Neuron (in vitro differentiated cells): Measurements from ENCODE around the gene LDLRAD4.

Experiments
- H2AFZ ChIP-seq: one replicate; pipeline ENCODE4 v1.6.1; 2013; ENCODE audit warnings: low read depth, mild to moderate bottlenecking, inconsistent platforms, low read length, moderate library complexity
- H3K27me3 ChIP-seq: one replicate; pipeline ENCODE4 v1.6.1; 2013; ENCODE audit warnings: low read length; ENCODE audit not compliant: insufficient read depth
- H3K36me3 ChIP-seq: one replicate; pipeline ENCODE4 v1.6.1; 2013; ENCODE audit warnings: low read length; ENCODE audit not compliant: insufficient read depth
- H3K4me1 ChIP-seq: one replicate; pipeline ENCODE4 v1.6.1; 2013; ENCODE audit warnings: low read length; ENCODE audit not compliant: insufficient read depth
- H3K4me3 ChIP-seq: 2 replicates; pipeline ENCODE4 v1.5.1; 2013; ENCODE audit warnings: mild to moderate bottlenecking, low read length, moderate library complexity
- H3K9me3 ChIP-seq: one replicate; pipeline ENCODE4 v1.6.1; 2013; ENCODE audit warnings: low read length

The LDLRAD4 gene

DNA sequence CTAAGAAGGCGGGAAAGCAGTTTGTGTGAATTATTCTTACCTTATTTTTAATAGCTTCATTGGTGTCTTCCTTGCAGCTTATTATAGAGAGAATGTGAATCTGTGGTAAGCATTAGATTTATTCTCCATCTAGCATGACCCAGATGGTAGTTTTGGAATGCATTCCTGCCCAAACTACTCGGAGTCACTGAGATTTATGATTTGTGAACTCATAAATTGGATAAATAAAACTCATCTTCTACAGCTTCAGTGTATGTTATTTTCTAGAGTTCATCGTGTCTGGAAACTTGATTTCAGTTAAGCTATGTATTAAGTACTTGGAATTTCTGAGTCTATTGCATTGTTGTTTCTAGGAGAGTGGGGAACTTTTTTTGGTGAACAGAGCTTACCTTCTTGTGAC, 337.3 kb downstream of the LDLRAD4 start:
- H3K27me3 ChIP-seq = peaks cover 7% of the 10 kb centered on the region
- no peak overlapping the region for H3K4me3 ChIP-seq
- no peak overlapping the region for H2AFZ ChIP-seq
- no peaks in the 10 kb centered on the region for H3K9me3 ChIP-seq
- no peaks in the 10 kb centered on the region for H3K4me1 ChIP-seq
- H3K36me3 ChIP-seq = no peaks in the 10 kb centered on the region

DNA sequence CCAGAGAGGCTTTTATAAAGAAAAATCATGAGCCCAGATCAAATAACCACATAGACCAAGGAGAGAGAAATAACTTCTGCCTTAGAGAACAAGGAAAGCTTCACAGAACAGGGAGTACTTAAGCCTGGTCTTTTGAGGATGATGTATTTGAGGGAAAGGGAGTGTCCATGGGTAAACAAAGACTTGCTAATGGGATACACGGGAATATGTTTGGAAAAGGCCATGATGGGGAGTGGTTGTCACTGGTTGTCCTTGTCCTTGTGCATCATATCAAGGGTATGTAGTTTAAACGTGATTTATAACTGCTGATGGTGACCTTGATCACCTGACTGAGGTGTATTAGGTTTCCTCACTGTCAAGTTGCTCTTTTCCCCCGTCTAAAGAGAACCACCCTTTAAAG, 337.9 kb downstream of the LDLRAD4 start:
- no peaks in the 10 kb centered on the region for H3K4me1 ChIP-seq

DNA sequence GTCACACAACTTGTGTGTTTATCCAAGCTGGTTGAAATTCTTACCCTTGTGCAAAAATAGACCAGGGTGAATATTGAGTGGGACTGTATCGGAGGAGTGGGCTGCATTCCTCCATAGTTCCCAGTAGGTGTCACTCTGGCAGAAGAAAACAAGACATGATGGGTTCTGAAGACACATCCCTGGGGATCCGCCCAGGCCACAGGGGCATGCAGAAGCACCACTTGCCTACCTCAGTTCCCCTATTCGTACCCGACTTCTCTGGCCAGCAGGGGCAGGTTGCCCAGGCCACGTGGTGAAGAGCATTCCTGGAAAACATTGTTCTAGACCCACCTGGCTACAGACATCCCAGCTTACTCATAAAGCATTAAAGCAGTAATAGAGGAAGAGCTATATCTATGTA, 339.6 kb downstream of the LDLRAD4 start:
- Histone ChIP-seq H3K4me3 (no peak overlapping the region), H3K27me3 (no peaks in the 10 kb centered on the region), H3K36me3 (no peaks in the 10 kb centered on the region), H3K4me1 (no peaks in the 10 kb centered on the region), H2AFZ (no peak overlapping the region), H3K9me3 (no peaks in the 10 kb centered on the region)

More for the DNA sequence above, 337.9 kb downstream of the LDLRAD4 start:
- H3K27me3 ChIP-seq = peaks cover 7% of the 10 kb centered on the region
- no peaks in the 10 kb centered on the region for H3K36me3 ChIP-seq
- H3K9me3 ChIP-seq = no peaks in the 10 kb centered on the region
- no peak overlapping the region for H3K4me3 ChIP-seq
- no peak overlapping the region for H2AFZ ChIP-seq

DNA sequence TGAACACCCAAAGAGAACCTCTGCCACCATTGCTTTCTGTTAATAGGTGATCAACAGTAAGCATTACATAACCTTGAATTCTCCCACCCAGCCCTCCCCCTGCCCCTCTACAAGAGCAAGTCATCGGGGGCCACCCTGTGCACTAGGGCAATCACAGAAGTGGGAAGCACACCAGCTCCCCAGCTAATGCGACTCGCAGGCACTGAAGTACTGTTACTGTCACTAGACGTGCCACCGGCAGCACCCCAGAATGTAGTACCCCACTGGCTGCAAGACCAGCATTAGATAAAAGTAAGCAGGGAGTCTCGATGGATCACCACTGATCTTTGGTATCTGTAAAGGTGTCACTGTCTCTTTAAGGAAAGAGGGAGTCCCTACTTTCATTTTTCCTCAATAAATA, 340.2 kb downstream of the LDLRAD4 start:
- Histone ChIP-seq H3K9me3 (no peaks in the 10 kb centered on the region), H3K4me3 (no peak overlapping the region), H2AFZ (no peak overlapping the region), H3K4me1 (no peaks in the 10 kb centered on the region), H3K27me3 (no peaks in the 10 kb centered on the region), H3K36me3 (no peaks in the 10 kb centered on the region)

DNA sequence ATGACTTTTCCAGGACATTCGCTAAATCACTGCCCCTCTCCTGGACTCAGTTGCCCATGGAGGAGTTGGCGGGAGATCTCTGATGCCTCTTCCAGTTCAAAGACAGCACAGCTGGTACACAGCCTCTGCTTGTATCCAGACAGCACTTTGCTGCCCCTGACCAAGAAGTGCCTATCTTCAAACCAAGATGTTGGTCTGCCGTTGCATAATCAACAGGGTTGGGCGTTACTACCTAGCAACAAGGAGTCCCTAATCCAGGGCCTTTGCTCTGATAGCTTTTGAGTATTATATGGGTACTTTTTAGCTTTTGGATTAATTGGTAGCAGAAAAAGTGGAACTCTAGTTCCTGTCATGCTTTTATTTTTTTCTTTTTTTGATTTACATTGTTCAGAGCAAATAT, 341.2 kb downstream of the LDLRAD4 start:
- no peaks in the 10 kb centered on the region for H3K4me1 ChIP-seq
- no peak overlapping the region for H2AFZ ChIP-seq
- no peak overlapping the region for H3K4me3 ChIP-seq
- no peaks in the 10 kb centered on the region for H3K36me3 ChIP-seq
- H3K9me3 ChIP-seq = no peaks in the 10 kb centered on the region
- no peaks in the 10 kb centered on the region for H3K27me3 ChIP-seq

DNA sequence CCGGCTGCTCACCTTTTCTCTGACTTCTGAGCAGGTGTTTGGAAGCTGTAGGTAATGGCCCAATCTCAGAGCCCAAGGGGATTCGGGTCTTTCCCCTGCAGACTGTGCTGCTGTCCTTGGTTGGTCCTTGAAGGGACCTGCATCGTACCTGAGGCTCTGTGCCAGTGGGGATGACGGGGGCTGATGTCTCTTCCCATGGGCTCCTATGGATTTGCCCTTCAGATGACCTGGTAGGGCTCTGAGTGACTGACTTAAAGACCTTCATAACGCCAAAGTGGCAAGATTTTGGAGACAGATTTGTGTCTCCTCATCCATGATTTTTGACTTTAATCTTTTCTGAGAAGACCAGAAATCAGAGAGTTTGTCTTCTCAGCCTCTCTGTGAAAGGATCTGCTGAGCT, 341.7 kb downstream of the LDLRAD4 start:
- H2AFZ ChIP-seq = no peak overlapping the region
- no peaks in the 10 kb centered on the region for H3K4me1 ChIP-seq
- H3K9me3 ChIP-seq = no peaks in the 10 kb centered on the region
- H3K27me3 ChIP-seq = no peaks in the 10 kb centered on the region
- no peak overlapping the region for H3K4me3 ChIP-seq
- H3K36me3 ChIP-seq = no peaks in the 10 kb centered on the region

DNA sequence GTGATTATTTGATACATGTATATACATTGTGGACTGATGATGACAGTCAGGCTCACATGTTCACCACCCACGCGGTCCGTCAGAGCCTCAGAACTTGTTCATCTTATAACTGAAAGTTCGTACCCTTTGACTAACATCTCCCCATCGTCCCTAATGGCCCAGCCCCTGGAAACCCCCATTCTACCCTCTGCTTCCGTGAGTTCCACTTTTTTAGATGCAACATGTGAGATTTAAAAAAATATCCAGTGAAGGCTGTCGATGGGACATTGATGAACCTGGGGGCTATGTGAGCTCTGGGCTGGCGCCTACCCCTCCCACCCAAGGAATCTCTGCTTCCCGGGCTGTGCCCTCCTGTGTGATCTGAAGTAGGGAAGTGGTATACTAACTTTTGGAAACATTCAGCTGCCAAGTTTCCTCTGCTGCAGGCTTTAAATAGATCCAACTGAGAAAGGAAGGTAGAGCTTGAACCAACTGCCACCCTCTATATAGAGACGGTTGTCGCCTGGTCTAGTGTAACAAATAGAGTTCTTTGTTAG, 344.0 kb downstream of the LDLRAD4 start:
- no peak overlapping the region for H3K4me3 ChIP-seq
- H3K36me3 ChIP-seq = no peaks in the 10 kb centered on the region
- no peak overlapping the region for H2AFZ ChIP-seq
- H3K9me3 ChIP-seq = no peaks in the 10 kb centered on the region
- no peaks in the 10 kb centered on the region for H3K27me3 ChIP-seq
- peaks cover 8% of the 10 kb centered on the region for H3K4me1 ChIP-seq

DNA sequence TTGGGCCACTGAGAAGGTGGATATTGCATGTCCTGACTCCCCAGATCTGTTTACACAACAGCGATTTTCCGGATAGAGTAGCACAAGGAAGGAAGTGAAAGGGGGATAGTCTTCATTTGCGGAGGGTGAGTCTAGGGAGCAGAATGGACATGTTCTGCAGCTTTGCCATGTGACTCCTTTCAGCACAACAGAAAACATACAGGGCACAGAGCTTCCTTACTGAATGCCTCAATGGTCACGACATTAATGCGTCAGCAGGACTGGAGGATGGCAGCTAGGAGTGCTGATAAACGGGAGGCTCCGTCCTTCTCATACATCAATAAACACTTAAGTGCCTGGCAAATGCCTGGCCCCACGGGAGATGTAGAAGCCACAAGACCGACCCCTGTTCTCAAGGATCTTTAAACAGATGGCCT, 344.8 kb downstream of the LDLRAD4 start:
- no peak overlapping the region for H3K4me3 ChIP-seq
- no peaks in the 10 kb centered on the region for H3K27me3 ChIP-seq
- H2AFZ ChIP-seq = no peak overlapping the region
- no peaks in the 10 kb centered on the region for H3K36me3 ChIP-seq
- H3K9me3 ChIP-seq = no peaks in the 10 kb centered on the region
- peaks cover 8% of the 10 kb centered on the region for H3K4me1 ChIP-seq

DNA sequence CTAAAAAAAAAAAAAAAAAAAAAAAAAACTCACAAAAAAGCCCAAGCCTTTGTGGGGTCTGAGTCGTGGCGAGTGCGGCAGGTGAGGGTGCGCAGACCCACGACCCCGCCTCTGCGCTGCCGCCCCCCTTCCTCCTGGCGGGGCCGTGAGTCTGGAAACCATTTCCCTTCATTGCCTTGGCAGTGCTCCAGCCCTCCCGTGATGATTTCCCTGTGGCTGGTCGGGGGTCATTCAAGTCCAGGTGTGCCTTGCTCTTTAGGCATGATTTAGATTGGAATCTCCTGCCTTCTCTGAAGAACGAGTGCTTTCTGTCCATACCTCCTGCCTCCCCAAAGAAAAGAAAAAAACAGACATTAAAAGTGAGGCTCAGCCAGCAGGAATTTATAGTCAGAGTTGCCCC, 346.0 kb downstream of the LDLRAD4 start:
- Histone ChIP-seq H3K36me3 (no peaks in the 10 kb centered on the region), H3K4me1 (peaks cover 8% of the 10 kb centered on the region), H3K4me3 (no peak overlapping the region), H3K27me3 (no peaks in the 10 kb centered on the region), H3K9me3 (no peaks in the 10 kb centered on the region), H2AFZ (no peak overlapping the region)

DNA sequence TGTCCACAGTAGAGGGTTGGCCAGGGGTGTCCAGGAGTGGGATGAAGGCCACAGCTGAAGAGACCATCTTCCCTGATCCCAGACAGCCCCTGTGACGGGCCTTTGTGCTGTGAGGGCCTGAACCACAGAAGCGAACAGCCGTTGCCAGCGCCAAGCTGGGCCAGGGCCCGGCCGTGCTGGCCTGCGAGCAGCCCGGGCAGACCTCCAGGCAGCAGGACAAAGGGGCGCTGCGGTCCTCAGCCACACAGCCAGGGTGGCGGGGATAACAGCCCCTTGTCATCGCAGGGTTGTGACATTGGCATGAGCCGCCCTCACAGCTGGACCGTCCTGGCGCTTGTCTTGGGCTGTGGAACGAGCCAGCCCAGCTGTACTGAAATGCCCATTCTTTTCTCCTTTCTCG, 346.7 kb downstream of the LDLRAD4 start:
- Histone ChIP-seq H3K27me3 (no peaks in the 10 kb centered on the region), H3K36me3 (no peaks in the 10 kb centered on the region), H2AFZ (no peak overlapping the region), H3K9me3 (no peaks in the 10 kb centered on the region), H3K4me1 (peaks cover 8% of the 10 kb centered on the region), H3K4me3 (no peak overlapping the region)

DNA sequence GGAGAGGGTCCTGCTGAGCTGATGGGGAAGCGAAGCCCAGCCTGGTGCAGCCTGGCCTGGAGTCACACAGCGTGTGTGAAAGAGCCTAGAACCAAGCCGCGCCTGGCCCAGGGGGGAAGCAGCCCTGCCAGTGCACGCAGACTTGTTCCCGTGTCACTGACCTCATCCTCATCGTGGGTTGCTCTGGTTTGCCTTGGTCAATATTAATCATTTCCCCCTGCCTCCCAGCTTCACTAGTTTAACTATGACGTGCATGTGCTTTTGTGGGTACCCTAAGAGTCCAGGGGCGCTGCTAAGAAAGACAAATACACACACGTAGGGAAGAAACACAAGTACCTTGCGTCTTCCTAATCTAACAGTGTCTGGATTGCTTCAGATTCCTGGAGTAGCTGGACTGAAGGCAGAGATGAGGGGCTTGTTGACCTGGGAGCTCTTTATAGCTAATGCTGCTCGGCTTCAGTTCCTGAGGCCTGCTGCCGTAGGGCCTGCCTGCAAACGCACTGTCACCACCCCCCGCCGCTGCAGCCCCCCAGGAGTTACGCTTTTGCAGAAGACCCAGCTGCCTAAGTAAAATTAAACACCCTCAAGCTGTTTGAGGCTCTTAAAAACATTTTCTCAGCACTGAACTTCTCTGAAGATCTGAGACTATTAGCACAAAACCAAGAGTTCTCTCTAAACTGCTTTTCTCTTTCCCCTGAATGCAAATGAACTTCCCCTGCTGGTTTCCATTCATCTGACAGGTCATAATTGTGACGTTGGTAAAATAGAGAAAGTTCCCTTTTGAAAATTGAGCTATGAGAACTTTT, 348.6 kb downstream of the LDLRAD4 start:
- Histone ChIP-seq H3K9me3 (no peaks in the 10 kb centered on the region), H3K36me3 (no peaks in the 10 kb centered on the region), H3K27me3 (no peaks in the 10 kb centered on the region), H3K4me1 (peaks cover 8% of the 10 kb centered on the region), H3K4me3 (peak overlapping the region; percentile 25), H2AFZ (peak overlapping the region; percentile 74)

DNA sequence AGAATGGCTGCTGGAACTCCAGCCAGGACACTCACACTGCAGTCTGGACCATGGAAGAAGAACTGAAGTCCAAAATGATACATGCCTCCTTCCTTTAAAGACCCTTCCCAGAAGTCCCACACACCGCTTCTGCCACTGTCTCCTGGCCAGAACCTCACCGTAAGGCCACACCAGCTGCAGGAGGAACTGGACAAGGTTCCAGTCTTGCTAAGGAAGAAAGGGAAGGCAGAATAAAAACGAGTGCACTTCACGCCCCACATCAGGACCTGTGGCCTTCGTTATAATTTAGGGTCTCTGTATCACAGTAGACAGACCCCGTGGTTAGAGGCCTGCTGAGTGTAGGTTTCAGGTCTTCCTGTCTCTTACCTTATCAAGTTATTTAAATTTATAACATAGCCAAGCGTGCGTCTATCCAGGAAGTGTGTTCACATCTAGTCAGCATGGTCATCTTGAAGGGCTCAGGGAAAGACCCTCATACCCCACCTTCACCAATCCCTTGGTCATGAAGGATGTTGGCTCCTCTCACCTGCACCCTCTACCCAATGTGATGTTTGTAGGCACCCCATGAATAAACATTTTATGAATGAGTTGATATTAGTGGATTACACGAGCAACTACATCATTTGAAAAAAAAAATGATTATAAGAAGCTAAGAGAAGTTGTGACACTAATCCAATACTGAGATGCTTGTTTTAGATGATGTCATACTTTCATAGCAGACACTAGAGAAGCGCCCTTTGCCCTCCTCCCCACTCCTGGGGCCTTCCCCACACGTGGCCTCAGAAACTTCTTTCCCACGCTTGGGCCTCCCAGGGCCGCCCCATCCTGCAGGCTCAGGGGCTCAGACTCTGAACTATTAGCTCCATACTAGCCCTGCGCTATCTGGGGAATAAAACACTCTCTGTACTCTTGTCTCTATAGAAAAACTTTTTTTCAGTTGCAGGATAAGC, 350.2 kb downstream of the LDLRAD4 start:
- Histone ChIP-seq H3K4me3 (no peak overlapping the region), H3K27me3 (no peaks in the 10 kb centered on the region), H3K4me1 (peaks cover 8% of the 10 kb centered on the region), H3K9me3 (no peaks in the 10 kb centered on the region), H3K36me3 (no peaks in the 10 kb centered on the region), H2AFZ (no peak overlapping the region)

DNA sequence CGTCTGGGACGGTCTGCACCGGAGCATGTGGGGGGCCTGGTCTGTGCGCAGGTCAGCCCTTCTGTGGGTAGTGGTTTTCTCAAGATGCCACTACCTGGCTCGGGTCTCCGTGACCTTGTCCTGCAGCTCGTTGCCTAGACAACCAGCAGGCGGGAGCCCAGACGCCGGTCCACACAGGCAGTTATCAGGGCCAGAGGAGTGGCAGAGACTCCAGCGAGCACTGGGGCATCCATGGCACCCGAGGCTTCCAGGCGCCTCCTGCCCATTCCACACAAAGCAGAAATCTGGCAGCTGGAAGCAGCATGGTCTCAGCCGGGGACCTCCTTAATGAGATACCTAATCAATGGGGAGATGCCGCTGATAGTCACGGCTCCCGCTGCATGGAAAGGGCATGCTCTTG, 351.7 kb downstream of the LDLRAD4 start:
- no peaks in the 10 kb centered on the region for H3K36me3 ChIP-seq
- no peak overlapping the region for H3K4me3 ChIP-seq
- H2AFZ ChIP-seq = no peak overlapping the region
- H3K27me3 ChIP-seq = no peaks in the 10 kb centered on the region
- H3K4me1 ChIP-seq = peaks cover 8% of the 10 kb centered on the region
- H3K9me3 ChIP-seq = no peaks in the 10 kb centered on the region
